GM23338 (cell line): Measurements from ENCODE around the gene PORCN. TPM values are rescaled to one million over a fixed set of nuclear protein-coding genes. Genes with fewer than 3 reads are reported as not detected.
A peak's percentile ranks its signal among the peaks of the same experiment; 100 is the strongest.

Experiments used
- ATAC-seq: fragments of 200-7000 bp; cut with Tn5 transposase; 3 replicates; pipeline ENCODE4 v1.9.1; 2020
- DNase-seq: peaks from one replicate; pipeline ENCODE4 v3.0.0-alpha.2; 2015; ENCODE audit warnings: low spot score
- H2AFZ ChIP-seq: fragments of 200-600 bp; sonication (generic); 2 replicates; pipeline ENCODE4 v1.8.0; 2016; ENCODE audit warnings: antibody characterized with exemption, mild to moderate bottlenecking, moderate library complexity
- H3F3A ChIP-seq: fragments of 200-600 bp; sonication (generic); replicated peaks from 2 replicates; pipeline ENCODE4 v1.8.0; 2017; ENCODE audit warnings: antibody characterized with exemption, mixed run types, low read depth
- H3K27ac ChIP-seq: fragments of 200-600 bp; sonication (generic); 2 replicates; pipeline ENCODE4 v1.6.1; 2016; ENCODE audit warnings: low read depth
- H3K27me3 ChIP-seq: fragments of 200-600 bp; sonication (generic); 2 replicates; pipeline ENCODE4 v1.8.0; 2016; ENCODE audit warnings: mild to moderate bottlenecking, mixed run types, moderate library complexity; ENCODE audit not compliant: insufficient read depth
- H3K36me3 ChIP-seq: fragments of 200-600 bp; sonication (generic); 2 replicates; pipeline ENCODE4 v1.8.0; 2016; ENCODE audit warnings: mild to moderate bottlenecking; ENCODE audit not compliant: insufficient read depth
- H3K4me1 ChIP-seq: fragments of 200-600 bp; sonication (generic); 2 replicates; pipeline ENCODE4 v1.8.0; 2016; ENCODE audit warnings: mild to moderate bottlenecking, moderate library complexity; ENCODE audit not compliant: insufficient read depth
- H3K4me2 ChIP-seq: fragments of 200-600 bp; sonication (generic); 2 replicates; pipeline ENCODE4 v1.7.1; 2017; ENCODE audit warnings: mixed run types
- H3K4me3 ChIP-seq: fragments of 200-600 bp; sonication (generic); 2 replicates; pipeline ENCODE4 v1.6.1; 2016; ENCODE audit warnings: mixed run types
- H3K79me2 ChIP-seq: fragments of 200-600 bp; sonication (generic); replicated peaks from 2 replicates; pipeline ENCODE4 v1.8.0; 2017; ENCODE audit warnings: mild to moderate bottlenecking; ENCODE audit not compliant: insufficient read depth
- H3K9me2 ChIP-seq: fragments of 200-600 bp; sonication (generic); 2 replicates; pipeline ENCODE4 v1.8.0; 2017; ENCODE audit not compliant: insufficient read depth
- H4K20me1 ChIP-seq: fragments of 200-600 bp; sonication (generic); replicated peaks from 2 replicates; pipeline ENCODE4 v1.8.0; 2017; ENCODE audit warnings: mild to moderate bottlenecking; ENCODE audit not compliant: insufficient read depth
- H3K27ac Mint-ChIP-seq: 2 replicates; pipeline ENCODE4 v1.8.0; 2020; ENCODE audit warnings: inconsistent platforms, mild to moderate bottlenecking, moderate library complexity, mixed read lengths
- H3K27me3 Mint-ChIP-seq: 3 replicates; pipeline ENCODE4 v1.8.0; 2022; ENCODE audit warnings: low read depth, mild to moderate bottlenecking, moderate library complexity, mixed read lengths, inconsistent platforms; ENCODE audit not compliant: insufficient read depth, poor library complexity
- H3K36me3 Mint-ChIP-seq: 3 replicates; pipeline ENCODE4 v1.8.0; 2021; ENCODE audit warnings: low read depth, mild to moderate bottlenecking, inconsistent platforms, moderate library complexity, mixed read lengths
- H3K4me1 Mint-ChIP-seq: 3 replicates; pipeline ENCODE4 v1.8.0; 2020; ENCODE audit warnings: mild to moderate bottlenecking, inconsistent platforms, mixed read lengths
- H3K4me3 Mint-ChIP-seq: 3 replicates; pipeline ENCODE4 v1.8.0; 2021; ENCODE audit warnings: moderate library complexity, mild to moderate bottlenecking, inconsistent platforms, mixed read lengths
- H3K9me3 Mint-ChIP-seq: 3 replicates; pipeline ENCODE4 v1.8.0; 2020; ENCODE audit warnings: moderate library complexity, mild to moderate bottlenecking, inconsistent platforms, mixed read lengths
- CREB1 ChIP-seq: fragments of 250-450 bp; sonication (Bioruptor Pico); IDR thresholded peaks from 2 replicates; pipeline ENCODE4 v1.5.0; 2020; ENCODE audit warnings: low read depth, mild to moderate bottlenecking, moderate library complexity
- ETS1 ChIP-seq: IDR thresholded peaks from 2 replicates; pipeline ENCODE4 v1.6.1; 2016; ENCODE audit warnings: antibody characterized with exemption
- EZH2 ChIP-seq: fragments of 200-600 bp; sonication (generic); IDR thresholded peaks from one replicate; pipeline ENCODE4 v1.8.0; 2017; ENCODE audit warnings: antibody characterized with exemption, mild to moderate bottlenecking, low read depth; ENCODE audit not compliant: unreplicated experiment
- EZH2phosphoT487 ChIP-seq: fragments of 200-600 bp; sonication (generic); IDR thresholded peaks from one replicate; pipeline ENCODE4 v1.8.1; 2018; ENCODE audit warnings: antibody characterized with exemption; ENCODE audit not compliant: unreplicated experiment
- NANOG ChIP-seq: IDR thresholded peaks from 2 replicates; pipeline ENCODE4 v1.6.1; 2016; ENCODE audit warnings: antibody characterized with exemption, borderline replicate concordance
- POLR2AphosphoS5 ChIP-seq: IDR thresholded peaks from 2 replicates; pipeline ENCODE4 v1.6.1; 2016; ENCODE audit warnings: antibody characterized with exemption, low read depth
- STAT1 ChIP-seq: IDR thresholded peaks from one replicate; pipeline ENCODE4 v1.6.1; 2016; ENCODE audit warnings: antibody characterized with exemption; ENCODE audit not compliant: unreplicated experiment
- ZNF114 ChIP-seq: fragments of 250-450 bp; sonication (Bioruptor Pico); IDR thresholded peaks from 2 replicates; pipeline ENCODE4 v1.5.0; 2020; ENCODE audit warnings: mild to moderate bottlenecking, moderate library complexity
- ZNF331 ChIP-seq: fragments of 250-450 bp; sonication (Bioruptor Pico); IDR thresholded peaks from 2 replicates; pipeline ENCODE4 v1.5.0; 2020; ENCODE audit warnings: low read depth, mild to moderate bottlenecking, moderate library complexity
- polyA plus RNA-seq: library from polyadenylated mRNA; unstranded; fragments of >200 nt; fragmentation: Nextera tagmentation; extraction: Ambion mirVana; gene quantifications from 2 replicates; pipeline ENCODE4 v1.2.1, GENCODE V29; 2016
- total RNA-seq: library from RNA; depleted of rRNA; stranded (reverse); fragments of >200 nt; shearing (Covaris generic); gene quantifications from 2 replicates; pipeline ENCODE4 v1.2.3, GENCODE V29; 2014
- TF ChIP-seq, protein P1 (sequence below): fragments of 250-450 bp; sonication (Bioruptor Pico); IDR thresholded peaks from 2 replicates; pipeline ENCODE4 v1.5.0; 2020; ENCODE audit warnings: mild to moderate bottlenecking, moderate library complexity

The PORCN gene
- total and polyA plus RNA-seq, 2 experiments from 2014 or later: 19.4 to 28.5 TPM

GRCh38 chrX:48475774-48476577, 32.8 kb upstream of the PORCN start, which contains the start of gene FTSJ1:
Gene FTSJ1, plus strand, starts transcription at chrX:48476199. Its CDS starts 1,849 bp downstream, at chrX:48478048.
- Mint-ChIP-seq H3K36me3 (peaks cover 13% of the 10 kb centered on the region; the same call in 2 of the 3 replicates), H3K4me3 (peak within 1 kb of the TSS; percentile 89), H3K27ac (peak within 1 kb of the TSS; percentile 96), H3K4me1 (peaks cover 41% of the 10 kb centered on the region), H3K9me3 (no peaks in the 10 kb centered on the region; the same call in 1 of the 3 replicates), H3K27me3 (peaks cover 5% of the 10 kb centered on the region)
- H3K27ac ChIP-seq: no peak within 1 kb of the TSS
- no peaks in the 10 kb centered on the region for H4K20me1 ChIP-seq
- H3K36me3 ChIP-seq: no peaks in the 10 kb centered on the region
- peak; percentile 75 for ATAC-seq
- H3K4me3 ChIP-seq: peak within 1 kb of the TSS; percentile 73
- TF ChIP-seq POLR2AphosphoS5: peak; percentile 43
- TF ChIP-seq EZH2phosphoT487: no peak
- peak; percentile 88 for TF ChIP-seq CREB1 (CRISPR knock-in tag)
- TF ChIP-seq EZH2: no peak
- peak; percentile 66; the same call in 1 of the 2 replicates for TF ChIP-seq ETS1
- no peak for TF ChIP-seq NANOG
- TF ChIP-seq ZNF114 (CRISPR knock-in tag): no peak
- peak within 1 kb of the TSS; percentile 85 for H3K4me2 ChIP-seq
- H3K4me1 ChIP-seq: peaks cover 4% of the 10 kb centered on the region; the same call in 1 of the 2 replicates
- no peaks in the 10 kb centered on the region for H3F3A ChIP-seq
- peak; percentile 56 for DNase-seq
- H2AFZ ChIP-seq: peak within 1 kb of the TSS; percentile 80
- H3K27me3 ChIP-seq: no peaks in the 10 kb centered on the region
- H3K79me2 ChIP-seq: peaks cover 16% of the 10 kb centered on the region
- no peaks in the 10 kb centered on the region for H3K9me2 ChIP-seq

DNA sequence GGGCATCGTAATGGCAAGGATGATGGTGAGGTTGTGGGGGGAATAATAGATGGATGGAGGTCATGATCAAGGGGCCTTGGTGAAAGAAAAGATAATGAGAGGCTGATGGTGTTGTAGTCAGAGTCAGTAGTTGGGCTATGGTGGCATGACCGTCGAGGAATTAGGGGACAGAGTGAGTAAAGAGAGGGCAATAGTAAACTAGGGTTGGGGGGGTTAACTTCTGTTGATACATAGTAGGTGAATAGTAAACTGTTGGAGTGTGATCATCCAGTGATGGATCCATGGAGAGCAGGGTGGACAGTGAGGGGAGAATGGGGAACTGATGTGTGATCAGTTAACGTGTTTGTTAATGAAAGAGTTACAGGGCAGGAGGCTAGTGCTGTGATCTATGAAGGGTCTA, 31.9 kb upstream of the PORCN start:
- Histone ChIP-seq H3K27ac (no peak overlapping the region), H2AFZ (no peak overlapping the region), H3K4me1 (peaks cover 4% of the 10 kb centered on the region; the same call in 1 of the 2 replicates), H3F3A (no peaks in the 10 kb centered on the region), H3K4me2 (peak overlapping the region; percentile 85), H3K36me3 (no peaks in the 10 kb centered on the region), H3K27me3 (no peaks in the 10 kb centered on the region), H3K4me3 (peak overlapping the region; percentile 73), H3K9me2 (no peaks in the 10 kb centered on the region), H3K79me2 (peaks cover 16% of the 10 kb centered on the region), H4K20me1 (no peaks in the 10 kb centered on the region)
- peaks cover 4% of the 10 kb centered on the region for H3K27me3 Mint-ChIP-seq
- H3K9me3 Mint-ChIP-seq: no peaks in the 10 kb centered on the region; the same call in 2 of the 3 replicates
- DNase-seq (no peak), ATAC-seq (no peak)
- peak overlapping the region; percentile 76 for H3K27ac Mint-ChIP-seq
- peak overlapping the region; percentile 89 for H3K4me3 Mint-ChIP-seq
- peaks cover 15% of the 10 kb centered on the region for H3K36me3 Mint-ChIP-seq
- peaks cover 35% of the 10 kb centered on the region for H3K4me1 Mint-ChIP-seq
- TF ChIP-seq ZNF331 (CRISPR knock-in tag): no peak
- no peak for TF ChIP-seq ZNF114 (CRISPR knock-in tag)
- no peak for TF ChIP-seq NANOG
- TF ChIP-seq, protein P1, sequence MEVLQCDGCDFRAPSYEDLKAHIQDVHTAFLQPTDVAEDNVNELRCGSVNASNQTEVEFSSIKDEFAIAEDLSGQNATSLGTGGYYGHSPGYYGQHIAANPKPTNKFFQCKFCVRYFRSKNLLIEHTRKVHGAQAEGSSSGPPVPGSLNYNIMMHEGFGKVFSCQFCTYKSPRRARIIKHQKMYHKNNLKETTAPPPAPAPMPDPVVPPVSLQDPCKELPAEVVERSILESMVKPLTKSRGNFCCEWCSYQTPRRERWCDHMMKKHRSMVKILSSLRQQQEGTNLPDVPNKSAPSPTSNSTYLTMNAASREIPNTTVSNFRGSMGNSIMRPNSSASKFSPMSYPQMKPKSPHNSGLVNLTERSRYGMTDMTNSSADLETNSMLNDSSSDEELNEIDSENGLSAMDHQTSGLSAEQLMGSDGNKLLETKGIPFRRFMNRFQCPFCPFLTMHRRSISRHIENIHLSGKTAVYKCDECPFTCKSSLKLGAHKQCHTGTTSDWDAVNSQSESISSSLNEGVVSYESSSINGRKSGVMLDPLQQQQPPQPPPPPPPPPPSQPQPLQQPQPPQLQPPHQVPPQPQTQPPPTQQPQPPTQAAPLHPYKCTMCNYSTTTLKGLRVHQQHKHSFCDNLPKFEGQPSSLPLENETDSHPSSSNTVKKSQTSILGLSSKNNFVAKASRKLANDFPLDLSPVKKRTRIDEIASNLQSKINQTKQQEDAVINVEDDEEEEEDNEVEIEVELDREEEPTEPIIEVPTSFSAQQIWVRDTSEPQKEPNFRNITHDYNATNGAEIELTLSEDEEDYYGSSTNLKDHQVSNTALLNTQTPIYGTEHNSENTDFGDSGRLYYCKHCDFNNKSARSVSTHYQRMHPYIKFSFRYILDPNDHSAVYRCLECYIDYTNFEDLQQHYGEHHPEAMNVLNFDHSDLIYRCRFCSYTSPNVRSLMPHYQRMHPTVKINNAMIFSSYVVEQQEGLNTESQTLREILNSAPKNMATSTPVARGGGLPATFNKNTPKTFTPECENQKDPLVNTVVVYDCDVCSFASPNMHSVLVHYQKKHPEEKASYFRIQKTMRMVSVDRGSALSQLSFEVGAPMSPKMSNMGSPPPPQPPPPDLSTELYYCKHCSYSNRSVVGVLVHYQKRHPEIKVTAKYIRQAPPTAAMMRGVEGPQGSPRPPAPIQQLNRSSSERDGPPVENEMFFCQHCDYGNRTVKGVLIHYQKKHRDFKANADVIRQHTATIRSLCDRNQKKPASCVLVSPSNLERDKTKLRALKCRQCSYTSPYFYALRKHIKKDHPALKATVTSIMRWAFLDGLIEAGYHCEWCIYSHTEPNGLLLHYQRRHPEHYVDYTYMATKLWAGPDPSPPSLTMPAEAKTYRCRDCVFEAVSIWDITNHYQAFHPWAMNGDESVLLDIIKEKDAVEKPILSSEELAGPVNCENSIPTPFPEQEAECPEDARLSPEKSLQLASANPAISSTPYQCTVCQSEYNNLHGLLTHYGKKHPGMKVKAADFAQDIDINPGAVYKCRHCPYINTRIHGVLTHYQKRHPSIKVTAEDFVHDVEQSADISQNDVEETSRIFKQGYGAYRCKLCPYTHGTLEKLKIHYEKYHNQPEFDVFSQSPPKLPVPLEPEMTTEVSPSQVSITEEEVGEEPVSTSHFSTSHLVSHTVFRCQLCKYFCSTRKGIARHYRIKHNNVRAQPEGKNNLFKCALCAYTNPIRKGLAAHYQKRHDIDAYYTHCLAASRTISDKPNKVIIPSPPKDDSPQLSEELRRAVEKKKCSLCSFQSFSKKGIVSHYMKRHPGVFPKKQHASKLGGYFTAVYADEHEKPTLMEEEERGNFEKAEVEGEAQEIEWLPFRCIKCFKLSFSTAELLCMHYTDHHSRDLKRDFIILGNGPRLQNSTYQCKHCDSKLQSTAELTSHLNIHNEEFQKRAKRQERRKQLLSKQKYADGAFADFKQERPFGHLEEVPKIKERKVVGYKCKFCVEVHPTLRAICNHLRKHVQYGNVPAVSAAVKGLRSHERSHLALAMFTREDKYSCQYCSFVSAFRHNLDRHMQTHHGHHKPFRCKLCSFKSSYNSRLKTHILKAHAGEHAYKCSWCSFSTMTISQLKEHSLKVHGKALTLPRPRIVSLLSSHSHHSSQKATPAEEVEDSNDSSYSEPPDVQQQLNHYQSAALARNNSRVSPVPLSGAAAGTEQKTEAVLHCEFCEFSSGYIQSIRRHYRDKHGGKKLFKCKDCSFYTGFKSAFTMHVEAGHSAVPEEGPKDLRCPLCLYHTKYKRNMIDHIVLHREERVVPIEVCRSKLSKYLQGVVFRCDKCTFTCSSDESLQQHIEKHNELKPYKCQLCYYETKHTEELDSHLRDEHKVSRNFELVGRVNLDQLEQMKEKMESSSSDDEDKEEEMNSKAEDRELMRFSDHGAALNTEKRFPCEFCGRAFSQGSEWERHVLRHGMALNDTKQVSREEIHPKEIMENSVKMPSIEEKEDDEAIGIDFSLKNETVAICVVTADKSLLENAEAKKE: no peak
- no peak for TF ChIP-seq ETS1
- TF ChIP-seq CREB1 (CRISPR knock-in tag): no peak
- no peak for TF ChIP-seq STAT1
- TF ChIP-seq POLR2AphosphoS5: no peak
